ENCODE results near the gene NAA25. TPM values are rescaled to one million over a fixed set of nuclear protein-coding genes. Genes with fewer than 3 reads are reported as not detected.
A peak's percentile ranks its signal among the peaks of the same experiment; 100 is the strongest.

Gene NAA25
- total and polyA plus RNA-seq, 12 donors: 7.2 to 32.6 (median 21.2) TPM

GRCh38 chr12:112008918-112009317 lies 99.7 kb downstream of the NAA25 start:
- intact Hi-C loops (cut with DNase I): no loop called here
- no peak for DNase-seq
- Histone ChIP-seq H3K4me1 (replicated peaks in 1 of 2) (peaks cover 7 to 23% of the 10 kb centered on the region in 2 donors), H3K27me3 (no peaks in the 10 kb centered on the region), H3K9me3 (replicated peaks in 1 of 3) (no peaks in the 10 kb centered on the region), H3K4me3 (no peak overlapping the region), H3K36me3 (replicated peaks in 1 of 2) (no peaks in the 10 kb centered on the region), H3K27ac (no peak overlapping the region)
- 60 to 71% (median 67%) methylated on average over 3 of the region's 3 CpGs for WGBS, 4 donors
- TF ChIP-seq POLR2A (IDR thresholded peaks at IDR 0.05): no peak
- TF ChIP-seq, protein P1, sequence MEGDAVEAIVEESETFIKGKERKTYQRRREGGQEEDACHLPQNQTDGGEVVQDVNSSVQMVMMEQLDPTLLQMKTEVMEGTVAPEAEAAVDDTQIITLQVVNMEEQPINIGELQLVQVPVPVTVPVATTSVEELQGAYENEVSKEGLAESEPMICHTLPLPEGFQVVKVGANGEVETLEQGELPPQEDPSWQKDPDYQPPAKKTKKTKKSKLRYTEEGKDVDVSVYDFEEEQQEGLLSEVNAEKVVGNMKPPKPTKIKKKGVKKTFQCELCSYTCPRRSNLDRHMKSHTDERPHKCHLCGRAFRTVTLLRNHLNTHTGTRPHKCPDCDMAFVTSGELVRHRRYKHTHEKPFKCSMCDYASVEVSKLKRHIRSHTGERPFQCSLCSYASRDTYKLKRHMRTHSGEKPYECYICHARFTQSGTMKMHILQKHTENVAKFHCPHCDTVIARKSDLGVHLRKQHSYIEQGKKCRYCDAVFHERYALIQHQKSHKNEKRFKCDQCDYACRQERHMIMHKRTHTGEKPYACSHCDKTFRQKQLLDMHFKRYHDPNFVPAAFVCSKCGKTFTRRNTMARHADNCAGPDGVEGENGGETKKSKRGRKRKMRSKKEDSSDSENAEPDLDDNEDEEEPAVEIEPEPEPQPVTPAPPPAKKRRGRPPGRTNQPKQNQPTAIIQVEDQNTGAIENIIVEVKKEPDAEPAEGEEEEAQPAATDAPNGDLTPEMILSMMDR (IDR thresholded peaks at IDR 0.05): no peak

GRCh38 chr12:112007945-112008344 lies 100.6 kb downstream of the NAA25 start:
- DNase-seq: no peak
- Histone ChIP-seq H3K27ac (no peak overlapping the region), H3K27me3 (no peaks in the 10 kb centered on the region), H3K4me1 (replicated peaks in 1 of 2) (peaks cover 7 to 23% of the 10 kb centered on the region in 2 donors), H3K36me3 (replicated peaks in 1 of 2) (no peaks in the 10 kb centered on the region), H3K4me3 (no peak overlapping the region), H3K9me3 (replicated peaks in 1 of 3) (no peaks in the 10 kb centered on the region)
- 94 to 96% (median 95%) methylated on average over 9 of the region's 9 CpGs for WGBS, 4 donors
- no peak for TF ChIP-seq POLR2A (IDR thresholded peaks at IDR 0.05)
- TF ChIP-seq, protein P1 (IDR thresholded peaks at IDR 0.05): no peak
- intact Hi-C loops (cut with DNase I): no loop called here

DNA sequence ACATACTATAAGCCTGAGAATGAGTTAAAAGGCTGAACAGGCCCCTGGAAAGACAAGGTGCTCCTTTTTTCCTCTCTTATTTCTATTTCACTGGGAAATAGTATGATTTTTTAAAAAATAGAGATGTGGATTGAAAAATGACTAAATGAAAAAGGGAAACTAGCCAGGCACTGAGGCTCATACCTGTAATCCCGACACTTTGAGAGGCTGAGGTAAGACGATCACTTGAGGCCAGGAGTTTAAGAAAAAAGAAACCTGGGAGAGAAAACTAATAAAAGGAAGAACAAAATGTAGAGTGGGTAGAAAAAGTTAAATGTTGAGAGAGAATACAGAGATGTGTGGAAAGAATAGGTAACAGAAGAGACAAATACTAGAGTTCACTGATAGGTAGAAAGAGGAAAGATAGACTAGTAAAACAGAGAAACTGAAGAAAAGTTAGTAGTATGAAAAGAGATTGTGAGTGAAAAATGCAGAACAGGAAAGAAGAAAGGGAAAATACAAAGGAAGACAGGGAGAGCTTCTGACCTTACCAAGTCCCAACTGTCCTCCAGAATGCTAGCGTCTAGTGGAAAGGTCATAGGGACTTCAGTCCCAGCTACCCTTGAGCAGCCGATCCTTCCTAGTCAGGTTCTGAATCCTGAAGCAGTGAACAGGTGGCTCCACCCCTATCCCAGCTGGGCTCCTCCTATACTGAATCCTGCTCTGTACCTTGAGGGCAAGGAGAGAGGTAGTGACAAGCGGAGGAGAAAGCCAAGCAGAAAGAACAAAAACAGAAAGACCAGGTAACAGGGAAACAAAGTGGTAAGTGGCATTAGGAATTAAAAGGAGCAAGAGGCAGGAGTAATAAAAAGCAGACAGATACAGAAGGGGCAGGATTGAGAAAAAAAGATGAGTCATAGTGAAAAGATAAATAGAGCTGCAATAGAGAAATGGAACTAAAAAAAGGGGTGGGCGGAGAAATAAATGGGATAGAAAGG lies 102.9 kb downstream of the NAA25 start:
- Histone ChIP-seq H3K4me1 (replicated peaks in 1 of 2) (peaks cover 4 to 27% of the 10 kb centered on the region in 2 donors), H3K27me3 (no peaks in the 10 kb centered on the region), H3K36me3 (replicated peaks in 1 of 2) (no peaks in the 10 kb centered on the region), H3K4me3 (peak overlapping the region in 1 of 4 donors; percentile 28), H3K27ac (peak overlapping the region in 4 of 5 donors; percentile 14 to 63 (median 50)), H3K9me3 (replicated peaks in 1 of 3) (no peaks in the 10 kb centered on the region)
- DNase-seq: peak in 6 of 7 donors; percentile 38 to 62 (median 52)
- TF ChIP-seq POLR2A (IDR thresholded peaks at IDR 0.05): peak in 1 of 2 donors; percentile 58
- TF ChIP-seq, protein P1 (IDR thresholded peaks at IDR 0.05): no peak
- WGBS, 4 donors: 56 to 61% (median 59%) methylated on average over 6 of the region's 6 CpGs
- intact Hi-C loops (cut with DNase I): no loop called here

DNA sequence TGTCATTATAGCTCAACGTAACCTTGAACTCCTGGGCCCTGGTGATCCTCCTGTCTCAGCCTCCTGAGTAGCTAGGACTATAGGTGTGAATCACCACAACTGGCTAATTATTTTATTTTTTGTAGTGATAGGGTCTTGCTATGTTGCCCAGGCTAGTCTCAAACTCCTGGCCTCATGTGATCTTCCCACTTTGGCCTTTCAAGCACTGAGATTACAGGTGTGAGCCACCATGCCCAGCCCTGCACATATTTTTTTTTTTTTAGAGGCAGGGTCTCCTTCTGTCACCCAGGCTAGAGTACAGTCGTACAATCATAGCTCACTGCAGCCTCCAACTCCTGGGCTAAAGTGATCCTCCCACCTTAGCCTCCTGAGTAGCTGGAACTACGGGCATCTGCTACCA lies 104.5 kb downstream of the NAA25 start:
- Histone ChIP-seq H3K27me3 (no peaks in the 10 kb centered on the region), H3K9me3 (replicated peaks in 1 of 3) (no peaks in the 10 kb centered on the region), H3K4me1 (replicated peaks in 1 of 2) (peaks cover 4 to 28% of the 10 kb centered on the region in 2 donors), H3K27ac (no peak overlapping the region), H3K4me3 (no peak overlapping the region), H3K36me3 (replicated peaks in 1 of 2) (no peaks in the 10 kb centered on the region)
- no peak for TF ChIP-seq POLR2A (IDR thresholded peaks at IDR 0.05)
- TF ChIP-seq, protein P1 (IDR thresholded peaks at IDR 0.05): no peak
- WGBS, 4 donors: 96 to 100% (median 100%) methylated on average over 3 of the region's 3 CpGs
- intact Hi-C loops (cut with DNase I): no loop called here
- DNase-seq: no peak
